CD4-positive, alpha-beta T cell (primary cell): ENCODE measurements around the gene TMLHE. TPM values are rescaled to one million over a fixed set of nuclear protein-coding genes. Genes with fewer than 3 reads are reported as not detected.
"Not testable (repeated sequence)": the region's sequence is repeated elsewhere in the genome, so short reads cannot be mapped to it uniquely, and the experiment has no call there.

ENCODE experiments used
- ATAC-seq: fragments of 200-7000 bp; cut with Tn5 transposase; one replicate; pipeline ENCODE4 v1.10.0; 2022; ENCODE audit warnings: mild to moderate bottlenecking; ENCODE audit not compliant: poor library complexity
- CTCF ChIA-PET: fragments of 350-600 bp; sonication (Branson Sonifier 250); formaldehyde crosslinking; loops from one replicate; lab custom pipeline; 2021; ENCODE audit warnings: antibody characterized with exemption, inconsistent platforms; lab: Charles Lee
- POLR2A ChIA-PET: fragments of 350-600 bp; sonication (Branson Sonifier 250); formaldehyde crosslinking; loops from one replicate; lab custom pipeline; 2021; ENCODE audit warnings: antibody characterized with exemption, inconsistent platforms; lab: Charles Lee
- DNase-seq, 14 experiments: peaks; one replicate each; pipeline ENCODE4 v3.0.0-alpha.2; 2013 to 2020; ENCODE audit warnings: mixed read lengths in 2 of 14
- H3K27ac ChIP-seq, 2 donors: one replicate each; pipeline versions ENCODE4 v1.5.1 to v1.7.0; 2013; ENCODE audit warnings: low read length in 2 of 2, low read depth in 1 of 2, mild to moderate bottlenecking in 1 of 2
- H3K27me3 ChIP-seq, 2 experiments: 1 replicate in 1 of 2; 2 replicates in 1 of 2; pipeline versions ENCODE4 v1.6.1 to v1.7.0; 2013; ENCODE audit warnings: low read length in 2 of 2, control low read depth in 1 of 2, mild to moderate bottlenecking in 1 of 2, moderate library complexity in 1 of 2; ENCODE audit not compliant: insufficient read depth in 2 of 2, control insufficient read depth in 1 of 2
- H3K36me3 ChIP-seq: one replicate; pipeline ENCODE4 v1.6.1; 2013; ENCODE audit warnings: low read length, control low read depth; ENCODE audit not compliant: insufficient read depth
- H3K4me1 ChIP-seq: one replicate; pipeline ENCODE4 v1.6.1; 2013; ENCODE audit warnings: low read length, control low read depth; ENCODE audit not compliant: insufficient read depth
- H3K4me3 ChIP-seq: one replicate; pipeline ENCODE4 v1.5.1; 2013; ENCODE audit warnings: mild to moderate bottlenecking, low read length, moderate library complexity
- H3K9me3 ChIP-seq, 2 experiments: 1 replicate in 1 of 2; 2 replicates in 1 of 2; pipeline versions ENCODE4 v1.6.1 to v1.7.0; 2013; ENCODE audit warnings: low read length in 2 of 2, mild to moderate bottlenecking in 2 of 2, control low read depth in 1 of 2, moderate library complexity in 1 of 2; ENCODE audit not compliant: control insufficient read depth in 1 of 2, insufficient read depth in 1 of 2
- H3K27ac Mint-ChIP-seq: one replicate; pipeline ENCODE4 v1.8.0; 2020; ENCODE audit warnings: mixed read lengths
- H3K27me3 Mint-ChIP-seq: one replicate; pipeline ENCODE4 v1.8.0; 2021; ENCODE audit warnings: mixed read lengths
- H3K36me3 Mint-ChIP-seq: one replicate; pipeline ENCODE4 v1.8.0; 2021; ENCODE audit warnings: low read depth, mixed read lengths
- H3K4me1 Mint-ChIP-seq: one replicate; pipeline ENCODE4 v1.8.0; 2021; ENCODE audit warnings: low read depth, mixed read lengths
- H3K4me3 Mint-ChIP-seq: one replicate; pipeline ENCODE4 v1.8.0; 2020; ENCODE audit warnings: mild to moderate bottlenecking, mixed read lengths
- H3K9me3 Mint-ChIP-seq: one replicate; pipeline ENCODE4 v1.8.0; 2020; ENCODE audit warnings: mixed read lengths
- intact Hi-C, 2 experiments: fragments of 100-400 bp; cut with DNase I in 1 of 2; cut with micrococcal nuclease in 1 of 2; formaldehyde crosslinking; loops; one replicate each; pipeline versions ENCODE4 v1.15.1 to v1.9.0; 2023 to 2025; cut with DNase I, micrococcal nuclease
- total RNA-seq, 174 experiments: library from RNA in 2 of 174; stranded (reverse) in 2 of 174; gene quantifications; one replicate each; pipeline ENCODE4 v1.2.3 and lab custom pipeline; 2021 to 2026
- TF ChIP-seq, protein P1 (sequence below): fragments of 200-600 bp; IDR thresholded peaks from one replicate; pipeline ENCODE4 v1.8.0; 2022; ENCODE audit warnings: antibody characterized with exemption, mild to moderate bottlenecking

TMLHE gene
- total RNA-seq, 2 experiments from 2014 or later, result 6.9 to 8.9 TPM

GRCh38 chrX:155544881-155545280 lies 67.9 kb downstream of the TMLHE start:
- ChIA-PET CTCF (no interaction called here), POLR2A (no interaction called here)
- H3K27ac ChIP-seq, result no peak overlapping the region
- H3K9me3 Mint-ChIP-seq, result peaks cover 3% of the 10 kb centered on the region
- no peaks in the 10 kb centered on the region for H3K4me1 Mint-ChIP-seq
- no peaks in the 10 kb centered on the region for H3K27me3 ChIP-seq
- TF ChIP-seq, protein P1, sequence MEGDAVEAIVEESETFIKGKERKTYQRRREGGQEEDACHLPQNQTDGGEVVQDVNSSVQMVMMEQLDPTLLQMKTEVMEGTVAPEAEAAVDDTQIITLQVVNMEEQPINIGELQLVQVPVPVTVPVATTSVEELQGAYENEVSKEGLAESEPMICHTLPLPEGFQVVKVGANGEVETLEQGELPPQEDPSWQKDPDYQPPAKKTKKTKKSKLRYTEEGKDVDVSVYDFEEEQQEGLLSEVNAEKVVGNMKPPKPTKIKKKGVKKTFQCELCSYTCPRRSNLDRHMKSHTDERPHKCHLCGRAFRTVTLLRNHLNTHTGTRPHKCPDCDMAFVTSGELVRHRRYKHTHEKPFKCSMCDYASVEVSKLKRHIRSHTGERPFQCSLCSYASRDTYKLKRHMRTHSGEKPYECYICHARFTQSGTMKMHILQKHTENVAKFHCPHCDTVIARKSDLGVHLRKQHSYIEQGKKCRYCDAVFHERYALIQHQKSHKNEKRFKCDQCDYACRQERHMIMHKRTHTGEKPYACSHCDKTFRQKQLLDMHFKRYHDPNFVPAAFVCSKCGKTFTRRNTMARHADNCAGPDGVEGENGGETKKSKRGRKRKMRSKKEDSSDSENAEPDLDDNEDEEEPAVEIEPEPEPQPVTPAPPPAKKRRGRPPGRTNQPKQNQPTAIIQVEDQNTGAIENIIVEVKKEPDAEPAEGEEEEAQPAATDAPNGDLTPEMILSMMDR, result no peak
- peaks cover 69% of the 10 kb centered on the region for H3K36me3 Mint-ChIP-seq
- intact Hi-C loops, result no loop called here
- no peak overlapping the region for H3K27ac Mint-ChIP-seq
- no peak for ATAC-seq
- no peak overlapping the region for H3K4me3 ChIP-seq
- no peak for DNase-seq
- no peak overlapping the region for H3K4me3 Mint-ChIP-seq
- no peaks in the 10 kb centered on the region for H3K27me3 Mint-ChIP-seq
- no peaks in the 10 kb centered on the region for H3K4me1 ChIP-seq
- H3K9me3 ChIP-seq, result peaks cover 0 to 9% of the 10 kb centered on the region in 2 experiments
- peaks cover 18% of the 10 kb centered on the region for H3K36me3 ChIP-seq

DNA sequence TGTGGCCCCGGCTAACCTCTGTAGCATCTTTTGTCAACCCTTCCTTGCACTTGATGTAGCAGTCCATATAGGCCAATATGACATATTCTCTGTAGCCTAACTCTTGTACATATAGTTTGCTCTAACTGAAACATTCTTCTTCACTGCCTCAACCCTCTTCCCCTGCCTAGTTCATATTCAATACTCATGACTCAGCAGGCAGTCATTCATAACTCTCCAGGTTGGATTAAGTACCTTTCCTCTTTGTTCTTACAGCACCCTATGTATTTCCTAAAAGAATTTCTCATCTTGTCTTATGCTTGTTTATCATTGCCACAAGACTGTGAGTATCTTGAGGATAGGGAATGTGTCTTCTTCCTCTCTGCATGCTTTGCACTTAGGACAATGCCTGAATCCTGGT lies 76.9 kb downstream of the TMLHE start:
- no peak overlapping the region for H3K27ac Mint-ChIP-seq
- peaks cover 87% of the 10 kb centered on the region for H3K36me3 Mint-ChIP-seq
- no peaks in the 10 kb centered on the region for H3K36me3 ChIP-seq
- no peak overlapping the region for H3K4me3 ChIP-seq
- H3K9me3 Mint-ChIP-seq, result no peaks in the 10 kb centered on the region
- CTCF ChIA-PET, result no interaction called here
- H3K4me1 Mint-ChIP-seq, result no peaks in the 10 kb centered on the region
- no peaks in the 10 kb centered on the region for H3K27me3 ChIP-seq
- DNase-seq (no peak), ATAC-seq (no peak)
- no peak overlapping the region for H3K4me3 Mint-ChIP-seq
- H3K27me3 Mint-ChIP-seq, result no peaks in the 10 kb centered on the region
- H3K27ac ChIP-seq, result no peak overlapping the region
- POLR2A ChIA-PET, result no interaction called here
- H3K4me1 ChIP-seq, result no peaks in the 10 kb centered on the region
- no peaks in the 10 kb centered on the region for H3K9me3 ChIP-seq
- intact Hi-C loops, result no loop called here
- TF ChIP-seq, protein P1, result no peak

GRCh38 chrX:155534800-155535199 lies 78.0 kb downstream of the TMLHE start:
- CTCF ChIA-PET, result no interaction called here
- Mint-ChIP-seq H3K27ac (no peak overlapping the region), H3K36me3 (peaks cover 87% of the 10 kb centered on the region), H3K4me1 (no peaks in the 10 kb centered on the region), H3K27me3 (no peaks in the 10 kb centered on the region), H3K9me3 (no peaks in the 10 kb centered on the region), H3K4me3 (no peak overlapping the region)
- POLR2A ChIA-PET, result no interaction called here
- DNase-seq, result peak in 3 of 14 experiments; percentile 1 to 4 (median 2)
- Histone ChIP-seq H3K9me3 (no peaks in the 10 kb centered on the region), H3K27ac (no peak overlapping the region), H3K4me1 (no peaks in the 10 kb centered on the region), H3K4me3 (no peak overlapping the region), H3K36me3 (no peaks in the 10 kb centered on the region), H3K27me3 (no peaks in the 10 kb centered on the region)
- ATAC-seq, result no peak
- TF ChIP-seq, protein P1, result no peak
- intact Hi-C loops, result no loop called here

- H3K4me3 Mint-ChIP-seq, H3K4me3 ChIP-seq, H3K9me3 Mint-ChIP-seq, H3K27me3 ChIP-seq, POLR2A ChIA-PET, DNase-seq, CTCF ChIA-PET, intact Hi-C loops, H3K4me1 ChIP-seq, H3K27ac ChIP-seq, H3K27ac Mint-ChIP-seq, H3K4me1 Mint-ChIP-seq, ATAC-seq, H3K27me3 Mint-ChIP-seq: not testable (repeated sequence)
- H3K36me3 Mint-ChIP-seq, result peaks cover 86% of the 10 kb centered on the region
- H3K36me3 ChIP-seq, result peaks cover 12% of the 10 kb centered on the region
- H3K9me3 ChIP-seq, result peaks cover 10 to 13% of the 10 kb centered on the region in 2 experiments
These were observed 85.7 kb downstream of the TMLHE start for GRCh38 chrX:155527023-155527422.
